ENCODE data around the gene GJA9.

The GJA9 gene

DNA sequence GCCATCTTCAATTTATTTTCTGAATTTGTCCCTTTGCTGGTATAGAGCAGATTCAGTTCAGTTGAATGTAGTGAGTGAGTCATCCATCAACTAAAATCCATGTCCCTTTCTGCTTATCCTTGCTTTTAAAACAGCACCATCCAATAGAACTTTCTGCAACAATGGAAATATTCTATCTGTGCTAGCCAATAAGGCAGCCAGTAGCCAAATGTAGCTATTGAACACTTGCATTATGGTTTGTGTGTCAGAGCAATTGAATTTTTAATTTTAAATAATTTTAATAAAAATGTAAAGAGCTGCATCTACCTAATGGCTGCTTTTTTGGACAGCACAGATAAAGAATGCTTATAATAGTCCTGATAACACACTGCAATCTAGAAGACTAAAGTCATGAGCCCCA is at the start of gene GJA9:
Gene GJA9, minus strand, starts transcription at position 101 of the 400 bp plus-strand sequence. CDS start 5,489 bp downstream, outside the sequence.
- DNase-seq (ENCODE audit: low read depth) = no peak
- no peak within 1 kb of the TSS for H3K4me3 ChIP-seq (replicated peaks; ENCODE audit: low read depth, low read length)
- TF ChIP-seq, protein P1, sequence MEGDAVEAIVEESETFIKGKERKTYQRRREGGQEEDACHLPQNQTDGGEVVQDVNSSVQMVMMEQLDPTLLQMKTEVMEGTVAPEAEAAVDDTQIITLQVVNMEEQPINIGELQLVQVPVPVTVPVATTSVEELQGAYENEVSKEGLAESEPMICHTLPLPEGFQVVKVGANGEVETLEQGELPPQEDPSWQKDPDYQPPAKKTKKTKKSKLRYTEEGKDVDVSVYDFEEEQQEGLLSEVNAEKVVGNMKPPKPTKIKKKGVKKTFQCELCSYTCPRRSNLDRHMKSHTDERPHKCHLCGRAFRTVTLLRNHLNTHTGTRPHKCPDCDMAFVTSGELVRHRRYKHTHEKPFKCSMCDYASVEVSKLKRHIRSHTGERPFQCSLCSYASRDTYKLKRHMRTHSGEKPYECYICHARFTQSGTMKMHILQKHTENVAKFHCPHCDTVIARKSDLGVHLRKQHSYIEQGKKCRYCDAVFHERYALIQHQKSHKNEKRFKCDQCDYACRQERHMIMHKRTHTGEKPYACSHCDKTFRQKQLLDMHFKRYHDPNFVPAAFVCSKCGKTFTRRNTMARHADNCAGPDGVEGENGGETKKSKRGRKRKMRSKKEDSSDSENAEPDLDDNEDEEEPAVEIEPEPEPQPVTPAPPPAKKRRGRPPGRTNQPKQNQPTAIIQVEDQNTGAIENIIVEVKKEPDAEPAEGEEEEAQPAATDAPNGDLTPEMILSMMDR (IDR thresholded peaks at IDR 0.05; ENCODE audit: low read length, missing control alignments) = no peak

DNA sequence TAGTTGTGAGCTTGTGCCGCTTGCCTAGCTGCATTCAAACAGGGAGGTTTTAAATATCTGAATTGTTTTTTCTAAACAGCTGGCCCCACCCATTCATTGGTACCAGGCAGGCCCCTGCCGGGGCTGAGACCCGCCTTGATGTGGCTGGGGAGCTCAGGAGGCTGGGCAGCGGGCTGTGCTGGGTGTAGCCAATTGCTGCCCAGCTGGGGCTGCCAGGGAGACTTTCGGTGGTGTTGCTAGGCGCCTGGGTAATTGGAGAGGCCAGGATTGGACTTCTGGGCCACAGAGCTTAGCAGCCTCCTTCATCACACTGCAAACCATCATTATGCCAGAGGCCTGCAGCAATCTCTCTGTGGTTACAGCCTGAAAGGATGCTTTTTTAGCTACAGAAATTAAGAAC is 48.1 kb upstream of the GJA9 start:
- no peak for DNase-seq (ENCODE audit: low read depth)
- no peak overlapping the region for H3K4me3 ChIP-seq (replicated peaks; ENCODE audit: low read depth, low read length)
- TF ChIP-seq, protein P1 (IDR thresholded peaks at IDR 0.05; ENCODE audit: low read length, missing control alignments) = no peak

DNA sequence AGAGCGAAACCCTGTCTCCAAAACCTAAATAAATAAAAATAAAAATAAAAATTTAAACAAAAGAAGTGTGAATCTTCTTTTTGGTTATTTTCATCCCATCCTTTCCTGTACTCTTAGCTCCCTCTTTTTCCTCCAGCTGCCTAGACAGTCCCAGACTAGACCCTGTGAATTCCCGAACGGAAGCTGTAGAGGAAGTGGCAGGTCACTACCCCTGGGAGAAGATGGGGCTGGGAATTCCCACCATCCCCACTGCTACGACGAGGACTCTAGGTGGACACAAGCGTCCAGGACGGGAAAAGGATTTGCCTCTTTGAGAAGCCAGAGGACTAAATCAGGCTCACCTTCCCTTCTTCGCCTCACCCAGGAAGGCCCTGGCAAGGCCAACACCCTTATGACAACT is 47.7 kb upstream of the GJA9 start:
- TF ChIP-seq, protein P1 (IDR thresholded peaks at IDR 0.05; ENCODE audit: low read length, missing control alignments) = no peak
- DNase-seq (ENCODE audit: low read depth) = no peak
- H3K4me3 ChIP-seq (replicated peaks; ENCODE audit: low read depth, low read length) = no peak overlapping the region

DNA sequence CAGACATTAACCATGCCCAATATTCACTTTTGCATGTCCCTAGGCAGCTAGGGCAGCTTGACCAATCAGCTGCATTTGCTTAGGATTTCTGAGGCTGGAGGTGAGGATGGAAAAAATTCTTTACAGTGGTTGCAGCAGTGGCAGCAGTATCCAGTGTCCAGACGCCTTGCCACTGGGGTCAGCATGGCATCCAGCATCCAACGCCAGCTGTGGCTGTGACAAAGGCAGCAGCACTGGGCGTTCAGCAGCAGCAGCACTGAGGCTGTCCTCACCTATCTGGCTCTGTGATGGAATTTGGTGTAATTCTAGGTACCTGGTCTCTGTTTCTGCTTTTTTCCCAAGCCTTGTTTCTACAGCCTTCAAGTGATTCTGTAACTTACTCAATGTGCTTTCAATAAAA is 44.7 kb upstream of the GJA9 start:
- DNase-seq (ENCODE audit: low read depth) = no peak
- H3K4me3 ChIP-seq (replicated peaks; ENCODE audit: low read depth, low read length) = no peak overlapping the region
- TF ChIP-seq, protein P1 (IDR thresholded peaks at IDR 0.05; ENCODE audit: low read length, missing control alignments) = no peak

DNA sequence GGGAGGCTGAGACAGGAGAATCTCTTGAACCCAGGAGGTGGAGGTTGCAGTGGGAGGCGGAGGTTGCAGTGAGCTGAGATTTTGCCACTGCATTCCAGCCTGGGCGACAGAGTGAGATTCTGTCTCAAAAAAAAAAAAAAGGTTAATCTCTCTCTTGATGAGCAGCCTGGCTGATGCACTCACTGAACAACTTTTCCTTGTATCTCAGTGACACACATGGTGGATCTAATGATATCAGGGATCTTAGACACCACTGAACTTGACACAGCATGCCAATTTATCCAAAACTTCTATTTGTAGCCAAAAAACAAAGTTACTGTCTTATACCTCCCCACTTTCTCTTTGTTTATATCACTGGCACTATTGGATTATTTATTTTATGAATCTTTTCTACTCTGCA is 44.0 kb upstream of the GJA9 start:
- no peak for DNase-seq (ENCODE audit: low read depth)
- TF ChIP-seq, protein P1 (IDR thresholded peaks at IDR 0.05; ENCODE audit: low read length, missing control alignments) = no peak

DNA sequence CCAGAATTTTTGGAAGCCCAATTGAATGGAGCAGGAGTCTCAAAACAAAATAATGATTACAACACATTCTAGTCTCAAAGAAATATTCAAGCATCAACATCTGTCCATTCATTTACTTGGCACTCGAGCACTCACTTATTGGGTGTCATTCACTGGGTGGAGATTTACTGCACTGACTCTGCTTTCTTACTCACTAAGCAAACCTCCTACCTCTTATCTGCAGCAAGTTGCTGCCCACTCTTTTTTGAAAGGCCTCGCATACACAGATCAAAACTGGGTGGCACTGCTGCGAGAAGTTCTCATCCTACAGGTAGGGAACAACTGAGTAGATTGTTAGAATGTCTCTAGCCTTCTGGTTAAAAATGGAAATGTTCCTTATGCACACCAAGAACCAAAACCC is 42.2 kb upstream of the GJA9 start:
- no peak for DNase-seq (ENCODE audit: low read depth)
- TF ChIP-seq, protein P1 (IDR thresholded peaks at IDR 0.05; ENCODE audit: low read length, missing control alignments) = no peak

More for the DNA sequence above, 44.0 kb upstream of the GJA9 start:
- H3K4me3 ChIP-seq (replicated peaks; ENCODE audit: low read depth, low read length) = no peak overlapping the region

DNA sequence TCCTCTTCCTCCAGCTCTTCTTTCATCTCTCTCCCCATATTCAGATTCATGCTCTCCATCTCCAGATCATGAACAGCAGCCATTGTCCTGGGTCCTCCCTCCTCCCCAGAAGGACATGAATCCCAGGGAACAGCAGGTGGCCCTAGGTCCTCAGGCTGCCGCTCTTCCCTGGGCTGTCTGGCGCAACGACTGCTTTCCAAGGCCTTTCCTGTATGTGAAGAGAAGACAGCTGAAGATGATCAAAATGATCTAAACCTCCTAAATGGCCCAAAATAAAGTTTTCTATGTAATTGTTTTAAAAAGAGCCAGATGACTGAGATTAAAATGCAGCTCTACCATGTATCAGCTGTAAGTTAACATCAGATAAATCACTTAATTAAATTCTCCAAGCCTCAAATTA is 37.7 kb upstream of the GJA9 start:
- H3K4me3 ChIP-seq (replicated peaks; ENCODE audit: low read depth, low read length) = no peak overlapping the region
- TF ChIP-seq, protein P1 (IDR thresholded peaks at IDR 0.05; ENCODE audit: low read length, missing control alignments) = no peak
- no peak for DNase-seq (ENCODE audit: low read depth)

More for the DNA sequence above, 42.2 kb upstream of the GJA9 start:
- H3K4me3 ChIP-seq (replicated peaks; ENCODE audit: low read depth, low read length) = no peak overlapping the region
